Stimulated activated CD4-positive, alpha-beta T cell treated with anti-CD3 and anti-CD28 coated beads, TNF-alpha, amount 100 ng/mL, for 24 hours (primary cell): Measurements from ENCODE around the gene IL2RA.
"Not testable (repeated sequence)": the region's sequence is repeated elsewhere in the genome, so short reads cannot be mapped to it uniquely, and the experiment has no call there.

ENCODE experiments used
- DNase-seq, 3 experiments: peaks; one replicate each; pipeline ENCODE4 v3.0.0-alpha.2; 2020; ENCODE audit warnings: low read depth in 3 of 3

The IL2RA gene

GRCh38 chr10:6056411-6057135 is 5.6 kb downstream of the IL2RA start:
- no peak for DNase-seq

- no peak for DNase-seq
Observed at GRCh38 chr10:6055929-6056328, 6.2 kb downstream of the IL2RA start.

DNA sequence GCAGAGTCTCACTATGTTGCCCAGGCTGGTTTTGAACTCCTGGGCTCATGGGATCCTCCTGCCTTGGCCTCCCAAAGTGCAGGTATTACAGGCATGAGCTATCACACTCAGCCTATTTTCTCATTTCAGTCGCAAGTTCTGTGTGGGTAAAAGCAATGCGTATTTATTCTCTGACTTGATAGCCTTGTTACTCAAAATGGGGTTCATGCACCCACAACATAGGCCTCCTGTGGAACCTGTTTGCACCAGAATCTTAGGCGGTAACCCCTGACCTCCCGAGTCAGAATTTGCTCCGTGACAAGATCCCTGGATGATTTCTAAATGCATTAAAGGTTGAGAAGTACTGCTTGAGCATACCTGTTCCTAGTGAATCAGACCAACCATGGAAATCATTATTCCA is 7.3 kb downstream of the IL2RA start:
- DNase-seq: no peak

DNA sequence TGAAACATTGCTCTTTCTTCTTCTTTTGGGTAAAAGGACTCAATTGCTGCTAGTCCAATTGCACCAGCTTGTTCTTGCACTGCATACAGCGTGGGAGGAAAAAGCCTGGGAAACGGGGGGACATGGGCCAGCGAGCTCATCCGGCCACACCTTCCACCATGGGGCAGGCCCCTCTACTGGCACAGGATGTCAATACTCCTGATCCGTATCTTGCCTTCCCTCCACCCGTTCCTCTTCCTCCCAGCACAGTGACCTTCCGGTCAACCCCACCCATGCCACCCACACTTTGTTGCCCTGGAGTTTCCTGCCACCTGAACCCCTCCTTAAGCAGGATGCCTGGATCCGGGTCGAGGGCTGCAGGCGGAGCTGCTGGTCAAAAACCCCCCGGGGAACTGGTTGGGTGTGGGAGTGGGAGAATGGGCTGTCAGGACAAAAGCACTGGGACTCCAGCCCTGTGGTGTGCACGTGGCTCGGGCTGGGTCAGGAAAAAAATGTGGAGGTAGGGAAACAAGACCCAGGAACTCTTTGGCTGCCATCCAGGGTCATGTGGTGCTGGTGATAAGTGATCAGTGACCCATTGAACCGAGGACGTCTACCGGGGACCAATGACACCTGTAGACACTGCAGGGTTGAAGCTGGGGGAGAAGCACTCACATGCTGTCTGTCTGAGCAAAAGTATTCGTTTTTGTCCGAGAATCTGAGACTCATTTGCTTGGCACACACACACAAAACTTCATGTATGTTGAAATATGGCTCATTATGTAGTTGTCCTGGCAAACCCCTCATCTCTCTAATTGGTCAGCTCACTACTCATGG is 8.1 kb downstream of the IL2RA start:
- no peak for DNase-seq

- DNase-seq: no peak
Observed at GRCh38 chr10:6053303-6053702, 8.9 kb downstream of the IL2RA start.

GRCh38 chr10:6052247-6053221 is 9.6 kb downstream of the IL2RA start:
- DNase-seq: peak; percentile 68 to 85 (median 83)

DNA sequence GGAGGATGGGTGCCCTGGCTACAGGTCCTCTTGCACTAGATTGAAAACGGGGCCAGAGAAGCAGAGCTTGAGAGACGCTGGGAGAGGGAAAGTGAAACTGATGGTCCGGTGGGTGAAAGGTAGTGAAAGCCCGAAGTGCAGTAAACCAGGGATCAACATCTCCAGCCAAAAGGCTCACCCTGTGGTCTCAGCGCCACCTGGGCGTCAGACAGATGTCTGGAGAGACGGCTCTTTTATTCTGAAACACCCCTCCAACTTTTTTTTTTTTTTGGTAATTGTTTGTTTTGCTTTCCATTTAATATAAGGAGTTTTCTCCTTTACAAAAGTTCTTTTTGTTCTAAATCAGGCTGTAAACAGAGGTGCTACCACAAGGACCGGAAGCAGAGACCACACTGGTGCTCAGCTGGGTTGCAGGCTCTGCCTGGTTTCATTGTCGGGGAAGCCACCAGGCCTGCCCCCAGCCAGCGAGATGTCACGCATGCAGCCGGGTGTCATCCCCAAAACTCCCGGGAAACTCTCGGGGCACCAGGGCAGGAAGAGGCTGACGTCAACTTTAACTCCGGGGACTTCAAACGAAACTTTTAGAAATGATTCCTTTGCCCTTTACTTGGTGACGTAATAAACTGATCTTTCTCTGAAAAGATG is 11.2 kb downstream of the IL2RA start:
- DNase-seq: peak; percentile 85 to 92 (median 85)

GRCh38 chr10:6049031-6049400 is 13.2 kb downstream of the IL2RA start:
- no peak for DNase-seq

GRCh38 chr10:6048281-6049030 is 13.7 kb downstream of the IL2RA start:
- DNase-seq: no peak

- DNase-seq: no peak
Observed at GRCh38 chr10:6047847-6048246, 14.3 kb downstream of the IL2RA start.

DNA sequence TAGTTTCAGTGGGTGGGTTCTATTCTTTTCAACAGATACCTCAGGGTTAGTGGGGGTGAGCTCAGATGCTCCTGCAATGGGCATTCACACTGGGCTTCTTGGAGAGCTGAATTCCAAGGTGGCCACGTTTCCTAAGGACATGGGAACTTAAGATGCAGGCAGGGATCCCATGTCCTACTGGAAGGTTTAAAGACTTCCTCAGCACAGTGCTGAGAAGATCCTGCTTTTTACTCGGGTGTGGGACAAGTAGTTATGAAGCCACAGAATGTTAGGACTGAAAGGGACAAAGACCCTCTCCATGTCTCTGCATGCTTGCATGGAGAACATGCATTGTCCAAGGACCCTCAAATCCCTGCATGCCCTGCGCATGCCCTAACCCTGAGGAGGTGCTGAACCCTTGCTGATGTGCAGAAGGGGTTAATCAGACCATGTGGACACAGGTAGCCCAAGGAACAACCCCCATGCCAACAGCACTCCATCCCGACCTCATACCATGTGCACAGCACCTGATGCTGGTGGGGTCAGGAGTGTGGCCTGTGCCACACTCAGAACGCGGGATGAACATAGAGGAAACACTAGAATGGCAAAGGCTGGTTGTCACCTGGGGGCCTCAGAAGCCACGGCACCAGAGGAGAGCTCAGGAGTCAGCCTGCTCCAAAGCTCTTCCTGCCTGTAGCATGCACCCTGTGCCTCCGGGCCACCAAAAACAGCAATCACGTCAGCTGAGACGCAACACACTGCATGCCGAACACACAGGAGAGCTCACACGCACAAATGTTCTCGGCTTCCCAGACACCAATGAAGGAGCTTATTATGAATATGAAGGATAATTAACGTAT is 15.2 kb downstream of the IL2RA start:
- DNase-seq: no peak

- DNase-seq: no peak
Observed at GRCh38 chr10:6045878-6046772, 16.0 kb downstream of the IL2RA start.

- no peak for DNase-seq
Observed at GRCh38 chr10:6045314-6045848, 16.8 kb downstream of the IL2RA start.

- no peak for DNase-seq
Observed at GRCh38 chr10:6044751-6045313, 17.3 kb downstream of the IL2RA start.

DNA sequence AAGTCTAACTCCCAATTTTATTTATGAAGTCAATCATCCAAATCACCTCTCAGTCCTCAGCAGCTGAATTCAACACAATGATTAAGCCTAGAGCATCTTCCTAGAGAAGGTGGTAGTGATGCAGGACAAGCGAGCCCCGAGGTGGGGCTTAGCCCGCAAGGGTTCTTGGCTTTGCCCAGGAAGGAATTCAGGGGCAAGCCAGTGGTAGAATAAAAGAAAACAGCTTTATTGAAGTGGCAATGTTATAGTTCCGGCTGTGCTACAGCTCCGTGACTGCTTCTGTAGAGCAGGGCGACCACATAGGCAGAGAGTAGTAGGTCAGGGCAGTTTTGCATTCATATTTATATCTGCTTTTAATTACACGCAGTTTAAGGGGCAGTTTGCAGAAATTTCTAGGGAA is 18.1 kb downstream of the IL2RA start:
- no peak for DNase-seq

DNA sequence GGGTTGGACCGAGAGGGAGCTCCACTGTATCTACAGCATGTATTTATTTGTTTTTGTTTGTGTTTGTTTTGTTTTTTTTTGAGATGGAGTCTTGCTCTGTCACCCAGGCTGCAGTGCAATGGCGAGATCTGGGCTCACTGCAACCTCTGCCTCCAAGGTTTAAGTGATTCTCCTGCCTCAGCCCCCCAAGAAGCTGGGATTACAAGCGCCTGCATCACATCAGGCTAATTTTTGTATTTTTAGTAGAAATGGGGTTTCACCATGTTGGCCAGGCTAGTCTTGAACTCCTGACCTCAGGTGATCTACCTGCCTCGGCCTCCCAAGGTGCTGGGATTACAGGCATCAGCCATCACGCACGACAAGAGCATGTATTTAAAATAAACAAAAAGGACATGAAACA is 18.8 kb downstream of the IL2RA start:
- DNase-seq: not testable (repeated sequence)

- DNase-seq: no peak
Observed at GRCh38 chr10:6040205-6040604, 22.0 kb downstream of the IL2RA start.

DNA sequence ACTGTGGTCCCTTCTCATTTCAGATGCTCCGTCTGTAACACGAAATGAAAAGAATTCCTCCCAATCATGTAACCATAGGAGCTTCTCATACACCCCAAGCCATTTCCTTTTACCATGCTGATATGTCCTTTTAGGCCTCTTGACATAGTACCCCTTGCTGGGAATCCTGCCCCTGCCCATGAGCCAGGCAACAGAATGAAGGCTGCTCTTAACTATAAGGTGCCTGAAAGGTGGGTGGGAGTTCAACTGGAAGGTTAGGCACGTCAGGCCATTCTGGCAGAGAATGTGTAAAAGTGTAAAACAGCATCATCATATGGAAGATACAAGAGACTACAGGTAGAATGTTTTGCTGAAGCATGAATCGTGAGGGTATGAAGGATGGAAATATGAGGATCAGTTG is 22.5 kb downstream of the IL2RA start:
- no peak for DNase-seq
